ENCODE results near the gene ICE2. TPM values are rescaled to one million over a fixed set of nuclear protein-coding genes. Genes with fewer than 3 reads are reported as not detected.

ICE2 gene
- total and polyA plus RNA-seq, 2 of the 4 experiments (the other 2 are of a cell fraction) = 14.7 to 21.1 TPM

GRCh38 chr15:60496853-60497252 is 17.9 kb upstream of the ICE2 start (continued):
- TF ChIP-seq MAZ (IDR thresholded peaks at IDR 0.05; ENCODE audit: borderline replicate concordance, low read depth, low read length) = no peak

- Histone ChIP-seq H3K4ac (ENCODE audit: low read depth, low read length) (no peak overlapping the region), H3K14ac (replicated peaks; ENCODE audit: low read depth, low read length) (no peak overlapping the region), H3K23ac (ENCODE audit: low read depth, low read length) (no peak overlapping the region), H4K91ac (ENCODE audit: insufficient read depth, low read depth, low read length) (no peak overlapping the region), H2AK5ac (ENCODE audit: low read depth, low read length) (no peak overlapping the region), H3K56ac (ENCODE audit: extremely low read depth, insufficient read depth, low read length) (no peak overlapping the region), H4K20me1 (ENCODE audit: insufficient read depth, low read length) (no peaks in the 10 kb centered on the region), H3K18ac (ENCODE audit: low read depth, low read length) (no peak overlapping the region), H2BK20ac (ENCODE audit: low read depth, low read length) (no peak overlapping the region), H3K9ac (ENCODE audit: low read depth, low read length) (no peak overlapping the region), H3K79me1 (ENCODE audit: low read depth in 1 of 2, low read length in 2 of 2) (no peaks in the 10 kb centered on the region), H2BK15ac (ENCODE audit: low read depth, low read length) (no peak overlapping the region), H2AFZ (replicated peaks; ENCODE audit: low read length, poor library complexity) (no peak overlapping the region), H3K4me2 (ENCODE audit: low read depth, low read length) (no peak overlapping the region), H2BK5ac (ENCODE audit: low read depth, low read length, poor library complexity, severe bottlenecking) (no peak overlapping the region), H2BK120ac (ENCODE audit: low read depth, low read length) (no peak overlapping the region), H4K5ac (ENCODE audit: low read depth, low read length) (no peak overlapping the region), H3K4me1 (ENCODE audit: control insufficient read depth, insufficient read depth, low read length) (no peaks in the 10 kb centered on the region), H3K9me3 (ENCODE audit: control insufficient read depth, insufficient read depth, low read length) (no peaks in the 10 kb centered on the region), H3K4me3 (ENCODE audit: insufficient read depth, low read depth, low read length) (no peak overlapping the region), H2AK9ac (replicated peaks; ENCODE audit: low read depth, low read length, poor library complexity) (no peak overlapping the region), H3K27ac (ENCODE audit: insufficient read depth, low read length) (no peak overlapping the region), H3K27me3 (ENCODE audit: control insufficient read depth, insufficient read depth, low read length) (no peaks in the 10 kb centered on the region), H4K8ac (ENCODE audit: low read depth in 2 of 2, low read length in 2 of 2) (no peak overlapping the region), H3K9me1 (ENCODE audit: insufficient read depth, low read length) (no peaks in the 10 kb centered on the region), H3K36me3 (ENCODE audit: control insufficient read depth, insufficient read depth, low read length) (peaks cover 15% of the 10 kb centered on the region)
- intact Hi-C loops (cut with micrococcal nuclease) = no loop called here
- in situ Hi-C loops (cut with MboI; ENCODE audit: low sequenced_read_pairs) = no loop called here
- DNase-seq (no peak), ATAC-seq (ENCODE audit: low read depth) (no peak)
- no CpG with 5 or more reads among the region's 3 CpGs for WGBS, 2 experiments (ENCODE audit: extremely low coverage in 2 of 2, insufficient read length in 1 of 2)
- CTCF ChIA-PET = interaction anchor here (0.6 to 0.9 kb wide), 2 partner anchors 13 to 15 kb away, joined by 3 to 4 read pairs; no protein-coding TSS in a partner anchor
- POLR2A ChIA-PET (ENCODE audit: unreplicated experiment) = no interaction called here
- dilution Hi-C loops (cut with HindIII; ENCODE audit: low sequenced_read_pairs, unreplicated experiment) = no loop called here
- TF ChIP-seq CEBPB (IDR thresholded peaks at IDR 0.05; ENCODE audit: low read depth, low read length) (no peak), MAZ (IDR thresholded peaks at IDR 0.05; ENCODE audit: borderline replicate concordance, low read depth, low read length) (no peak), CTCF (conservative IDR thresholded peaks at IDR 0.05; ENCODE audit: low read depth, low read length) (no peak)
- BruUV-seq (replicated peaks) = no TSS peak
Observed at GRCh38 chr15:60494108-60494507, 15.2 kb upstream of the ICE2 start.

Data from IMR-90 (cell line).